GM12865 (cell line): ENCODE results near the gene PREX1.
"Not testable (repeated sequence)": the region's sequence is repeated elsewhere in the genome, so short reads cannot be mapped to it uniquely, and the experiment has no call there.

Experiments used
- DNase-seq: peaks from one replicate; pipeline ENCODE4 v3.0.0; 2010; ENCODE audit warnings: low read depth
- H3K4me3 ChIP-seq: 2 replicates; pipeline ENCODE4 v1.5.1; 2011; ENCODE audit warnings: mild to moderate bottlenecking, low read depth, low read length, control low read depth
- CTCF ChIP-seq: IDR thresholded peaks from 2 replicates; pipeline ENCODE4 v1.5.1; 2011; ENCODE audit warnings: low read length, control low read depth, low read depth, inconsistent platforms; ENCODE audit not compliant: insufficient read depth; ENCODE audit errors: missing control alignments

Gene PREX1

DNA sequence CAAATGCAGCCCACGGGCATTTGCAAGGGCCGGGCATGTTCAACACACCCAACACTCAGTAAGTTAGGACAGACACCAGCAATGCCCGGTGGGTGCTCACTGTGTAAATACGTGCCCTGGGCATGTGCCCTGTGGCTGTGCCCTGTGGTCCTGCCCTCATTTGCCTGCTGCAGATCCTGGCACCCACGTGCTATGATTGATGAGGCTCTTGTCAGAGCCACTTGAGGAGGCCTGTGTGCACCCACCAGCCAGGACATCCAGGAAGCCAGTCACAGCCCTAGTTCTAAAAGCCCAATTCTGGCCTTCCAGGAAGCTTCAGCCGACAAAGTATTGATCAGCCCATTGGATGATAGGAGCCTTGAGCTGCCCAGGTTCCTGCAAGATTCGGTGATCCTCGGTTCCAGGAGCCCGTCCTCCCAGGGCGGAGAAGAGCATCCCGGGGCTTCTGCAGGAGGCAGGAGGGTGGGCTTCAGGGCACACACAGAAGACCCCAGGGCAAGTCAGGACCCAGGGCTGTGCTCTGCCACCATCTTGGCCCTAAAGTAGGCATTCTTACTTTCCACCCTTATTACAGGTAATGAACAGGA, 223.9 kb downstream of the PREX1 start:
- DNase-seq, result no peak
- H3K4me3 ChIP-seq, result no peak overlapping the region
- TF ChIP-seq CTCF, result no peak

DNA sequence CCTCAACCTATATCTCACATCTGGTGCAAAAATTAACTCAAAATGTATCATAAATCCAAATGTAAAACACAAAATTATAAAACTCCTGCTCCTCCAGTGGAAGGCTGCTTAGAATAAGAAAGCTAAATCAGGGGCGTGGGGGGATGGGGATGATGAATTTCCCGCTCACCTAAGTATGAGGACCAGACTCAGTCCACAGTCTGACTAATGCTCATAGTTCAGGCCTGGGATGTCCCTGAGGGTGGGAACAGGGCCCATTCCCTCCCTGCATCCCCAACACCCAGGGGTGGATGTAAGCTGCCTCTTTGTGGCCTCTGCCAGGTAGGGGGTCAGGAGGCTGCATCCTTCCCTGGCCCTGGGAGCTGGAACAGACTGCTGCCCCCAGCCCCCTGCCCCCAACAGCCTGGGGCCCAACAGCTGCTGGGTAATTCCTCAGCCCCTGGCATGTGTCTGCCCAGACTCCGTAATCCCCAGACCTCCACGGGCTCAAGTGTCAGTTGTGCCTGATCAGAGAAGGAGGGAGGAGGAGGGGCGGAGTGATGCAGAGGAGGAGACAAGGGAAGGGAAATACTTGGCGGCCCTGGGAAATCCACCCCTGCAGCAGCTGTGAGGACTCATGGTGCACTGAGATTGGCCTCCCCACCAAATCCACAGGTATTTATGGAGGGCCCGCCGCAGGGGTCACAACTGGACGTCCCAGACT, 224.5 kb downstream of the PREX1 start:
- TF ChIP-seq CTCF, result no peak
- DNase-seq, result no peak

DNA sequence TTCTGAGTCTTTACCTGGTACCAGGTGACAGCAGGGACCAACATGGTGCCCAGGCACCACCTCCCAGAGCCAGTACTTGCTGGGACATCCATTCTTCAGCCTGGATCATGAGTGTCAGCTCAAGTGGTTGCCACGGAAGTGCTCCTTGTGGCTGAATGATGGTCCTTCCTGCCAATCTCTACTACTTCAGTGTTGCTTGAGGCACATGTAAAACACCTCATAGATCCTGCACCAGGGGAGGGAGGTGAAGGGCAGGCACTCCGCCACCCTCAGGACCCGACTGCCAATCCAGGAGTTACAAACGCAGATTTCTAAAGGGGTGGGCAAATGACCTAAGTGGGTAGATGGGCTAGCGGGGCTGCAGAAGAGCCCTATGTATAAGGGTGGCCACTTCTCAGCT, 226.0 kb downstream of the PREX1 start:
- no peak for TF ChIP-seq CTCF
- no peak overlapping the region for H3K4me3 ChIP-seq
- no peak for DNase-seq

More for the DNA sequence above, 224.5 kb downstream of the PREX1 start:
- no peak overlapping the region for H3K4me3 ChIP-seq

- H3K4me3 ChIP-seq, result no peak overlapping the region
- no peak for DNase-seq
- TF ChIP-seq CTCF, result no peak
Observed at GRCh38 chr20:48600470-48600945, 227.3 kb downstream of the PREX1 start.

DNA sequence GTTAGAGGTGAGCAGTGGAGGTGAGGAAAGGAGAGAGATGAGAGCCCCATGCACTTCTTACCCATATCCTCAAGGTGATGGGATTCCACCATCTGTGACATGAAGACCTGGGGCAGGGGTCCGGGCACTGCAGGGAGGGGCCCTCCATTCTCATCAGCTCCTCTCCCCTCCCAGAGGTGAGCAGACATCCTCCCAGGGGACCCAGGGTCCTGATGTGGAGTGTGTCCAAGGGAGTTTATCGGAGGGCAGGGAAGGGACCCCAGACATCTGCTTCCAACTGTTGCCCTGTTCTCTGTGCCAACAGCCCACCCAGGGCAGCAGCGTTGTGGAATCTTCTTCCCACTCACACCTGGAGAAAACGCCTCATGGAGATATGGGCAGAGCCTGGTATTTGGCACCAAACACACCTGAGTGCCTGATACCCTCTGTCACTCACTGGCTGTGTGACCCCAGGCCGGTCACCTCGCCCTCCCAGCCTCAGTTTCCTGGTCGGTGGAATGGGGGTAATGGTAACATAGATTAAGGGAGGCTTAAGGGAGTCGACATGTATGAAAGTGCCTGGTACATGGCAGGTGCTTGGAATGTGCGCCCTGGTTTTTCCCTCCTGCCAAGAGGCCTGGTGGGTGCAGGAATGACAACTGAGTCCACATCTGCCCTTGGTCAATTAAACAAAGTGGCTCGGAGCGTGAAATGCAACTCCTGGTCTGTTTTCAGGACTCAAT, 227.9 kb downstream of the PREX1 start:
- DNase-seq, result no peak
- no peak overlapping the region for H3K4me3 ChIP-seq
- no peak for TF ChIP-seq CTCF

DNA sequence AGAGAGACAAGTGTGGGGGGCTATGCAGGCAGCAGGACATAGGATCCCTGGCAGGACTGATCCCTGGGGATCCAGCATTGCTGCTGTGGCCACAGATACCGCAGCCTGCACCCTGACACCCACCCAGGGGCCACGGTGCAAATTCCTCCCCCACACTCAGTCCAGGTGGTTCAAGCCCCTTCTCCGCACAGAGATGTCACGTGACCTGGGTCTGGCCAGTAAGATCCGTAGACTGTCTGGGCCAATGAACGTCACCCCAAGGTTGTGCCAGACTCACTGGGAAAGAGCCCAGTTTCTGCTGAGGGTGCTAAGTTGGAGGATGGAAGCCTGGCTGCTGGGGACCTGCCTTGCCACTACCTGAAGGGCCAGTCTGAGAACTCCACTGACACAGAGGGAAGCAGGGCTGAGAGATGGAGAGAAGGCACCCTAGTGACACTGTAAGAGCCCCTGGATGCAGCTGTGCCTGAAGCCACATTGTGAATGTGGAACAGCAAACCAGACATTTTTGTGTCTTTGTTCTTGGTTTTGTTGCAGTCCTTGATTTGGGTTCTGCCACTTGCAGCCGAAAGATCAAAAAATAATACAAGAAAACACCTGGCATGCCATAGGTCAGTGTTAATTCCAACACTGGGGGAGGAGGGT, 228.6 kb downstream of the PREX1 start:
- no peak for TF ChIP-seq CTCF

GRCh38 chr20:48598303-48598941, 229.4 kb downstream of the PREX1 start:
- not testable (repeated sequence) for DNase-seq

More for the DNA sequence above, 228.6 kb downstream of the PREX1 start:
- no peak for DNase-seq
- no peak overlapping the region for H3K4me3 ChIP-seq

More at GRCh38 chr20:48598303-48598941, 229.4 kb downstream of the PREX1 start:
- H3K4me3 ChIP-seq, result not testable (repeated sequence)
